ENCODE measurements around the gene CCDC83.
"Not testable (repeated sequence)": the region's sequence is repeated elsewhere in the genome, so short reads cannot be mapped to it uniquely, and the experiment has no call there.

CCDC83 gene

GRCh38 chr11:85889108-85889507 lies 33.9 kb downstream of the CCDC83 start:
- DNase-seq = no peak

- no peak for DNase-seq
Observed at GRCh38 chr11:85889676-85890579, 34.7 kb downstream of the CCDC83 start.

- DNase-seq = no peak
Observed at GRCh38 chr11:85893395-85893794, 38.2 kb downstream of the CCDC83 start.

- no peak for DNase-seq
Observed at GRCh38 chr11:85896876-85897275, 41.7 kb downstream of the CCDC83 start.

GRCh38 chr11:85898456-85898855 lies 43.3 kb downstream of the CCDC83 start:
- no peak for DNase-seq

GRCh38 chr11:85902353-85902752 lies 47.2 kb downstream of the CCDC83 start:
- DNase-seq = no peak

- no peak for DNase-seq
Observed at GRCh38 chr11:85903406-85903805, 48.2 kb downstream of the CCDC83 start.

GRCh38 chr11:85903811-85904210 lies 48.6 kb downstream of the CCDC83 start:
- no peak for DNase-seq

GRCh38 chr11:85912414-85912813 lies 57.2 kb downstream of the CCDC83 start:
- DNase-seq = no peak

- no peak for DNase-seq
Observed at GRCh38 chr11:85913513-85913912, 58.3 kb downstream of the CCDC83 start.

- no peak for DNase-seq
Observed at GRCh38 chr11:85914425-85914824, 59.2 kb downstream of the CCDC83 start.

- no peak for DNase-seq
Observed at GRCh38 chr11:85918910-85919794, 64.0 kb downstream of the CCDC83 start.

GRCh38 chr11:85922367-85922766 lies 67.2 kb downstream of the CCDC83 start:
- DNase-seq = no peak

GRCh38 chr11:85923455-85923854 lies 68.3 kb downstream of the CCDC83 start:
- DNase-seq = no peak

- DNase-seq = not testable (repeated sequence)
Observed at GRCh38 chr11:85926653-85927214, 71.6 kb downstream of the CCDC83 start.

- DNase-seq = no peak
Observed at GRCh38 chr11:85930879-85931366, 75.7 kb downstream of the CCDC83 start.

GRCh38 chr11:85934596-85935169 lies 79.5 kb downstream of the CCDC83 start:
- no peak for DNase-seq

GRCh38 chr11:85935751-85936150 lies 80.6 kb downstream of the CCDC83 start:
- no peak for DNase-seq

- no peak for DNase-seq
Observed at GRCh38 chr11:85937835-85938234, 82.7 kb downstream of the CCDC83 start.

- no peak for DNase-seq
Observed at GRCh38 chr11:85939099-85940015, 84.2 kb downstream of the CCDC83 start.

GRCh38 chr11:85941380-85941973 lies 86.3 kb downstream of the CCDC83 start:
- DNase-seq = no peak
